GM12878 (cell line): ENCODE results near the gene YY1. TPM values are rescaled to one million over a fixed set of nuclear protein-coding genes. Genes with fewer than 3 reads are reported as not detected.

Experiments
- ATAC-seq: fragments of 200-7000 bp; cut with Tn5 transposase; 3 replicates; pipeline ENCODE4 v1.9.1; 2020; ENCODE audit warnings: mild to moderate bottlenecking, moderate library complexity
- BruUV-seq: library from RNA; stranded (reverse); fragments of 400-500 nt; replicated peaks from 2 replicates; lab custom pipeline; 2021; lab: Mats Ljungman, UMichigan
- CTCF ChIA-PET: fragments of 300-600 bp; sonication (Branson Sonifier 250); formaldehyde crosslinking; extraction: SDS; loops from one replicate; lab custom pipeline; 2021; ENCODE audit warnings: inconsistent platforms; lab: Yijun Ruan, JAX
- POLR2A ChIA-PET: fragments of 350-600 bp; formaldehyde crosslinking; extraction: SDS; loops from one replicate; lab custom pipeline; 2021; ENCODE audit warnings: inconsistent platforms; lab: Charles Lee
- RAD21 ChIA-PET: fragments of 300-600 bp; sonication (Branson Sonifier 250); formaldehyde crosslinking; loops from one replicate; lab custom pipeline; 2023; ENCODE audit warnings: antibody characterized with exemption; ENCODE audit not compliant: unreplicated experiment; lab: Charles Lee
- SMC1A ChIA-PET: fragments of 300-600 bp; sonication (Branson Sonifier 250); formaldehyde crosslinking; loops from one replicate; lab custom pipeline; 2023; ENCODE audit not compliant: unreplicated experiment, uncharacterized antibody; lab: Charles Lee
- DNase-seq: peaks from one replicate; pipeline ENCODE4 v3.0.0-alpha.2; 2011; ENCODE audit warnings: low read depth, low spot score
- FAIRE-seq: peaks from 3 replicates; lab custom pipeline; 2011; peaks lifted over from hg19 to GRCh38; lab: Jason Lieb, UNC
- H2AFZ ChIP-seq: 2 replicates; pipeline ENCODE4 v1.6.0; 2011; ENCODE audit warnings: low read depth, low read length, control low read depth; ENCODE audit not compliant: control insufficient read depth
- H3K27ac ChIP-seq: 2 replicates; pipeline ENCODE4 v1.5.1; 2011; ENCODE audit warnings: control low read depth; ENCODE audit not compliant: control insufficient read depth, insufficient read depth
- H3K27me3 ChIP-seq, 2 experiments: replicated peaks in 1 of 2; 2 replicates each; pipeline versions ENCODE4 v1.6.0 to v1.6.1; 2011; ENCODE audit warnings: low read length in 1 of 2; ENCODE audit not compliant: control insufficient read depth in 2 of 2, insufficient read depth in 2 of 2
- H3K36me3 ChIP-seq, 2 experiments: 2 replicates each; pipeline ENCODE4 v1.5.1; 2011; ENCODE audit warnings: low read length in 1 of 2; ENCODE audit not compliant: control insufficient read depth in 2 of 2, insufficient read depth in 2 of 2
- H3K4me1 ChIP-seq: 2 replicates; pipeline ENCODE4 v1.6.1; 2011; ENCODE audit warnings: mild to moderate bottlenecking, low read length, moderate library complexity, mixed read lengths; ENCODE audit not compliant: control insufficient read depth, insufficient read depth
- H3K4me2 ChIP-seq: 2 replicates; pipeline ENCODE4 v1.6.0; 2011; ENCODE audit warnings: control low read depth; ENCODE audit not compliant: control insufficient read depth, insufficient read depth
- H3K4me3 ChIP-seq: fragments of 200-600 bp; sonication (generic); 2 replicates; pipeline ENCODE4 v1.5.1; 2016
- H3K79me2 ChIP-seq: 2 replicates; pipeline ENCODE4 v1.6.0; 2011; ENCODE audit warnings: low read length; ENCODE audit not compliant: control insufficient read depth, insufficient read depth
- H3K9ac ChIP-seq: 2 replicates; pipeline ENCODE4 v1.8.0; 2011; ENCODE audit warnings: low read length, control low read depth, mixed read lengths; ENCODE audit not compliant: control insufficient read depth, insufficient read depth
- H3K9me3 ChIP-seq: replicated peaks from 3 replicates; pipeline ENCODE4 v1.5.1; 2011; ENCODE audit warnings: mild to moderate bottlenecking, low read length; ENCODE audit not compliant: control insufficient read depth, insufficient read depth
- H4K20me1 ChIP-seq: 2 replicates; pipeline ENCODE4 v1.6.0; 2011; ENCODE audit not compliant: control insufficient read depth, insufficient read depth
- CHD2 ChIP-seq: IDR thresholded peaks from 2 replicates; pipeline ENCODE4 v1.6.1; 2011; ENCODE audit warnings: low read depth, low read length, improper control_type of control experiment, borderline replicate concordance
- ESRRA ChIP-seq: IDR thresholded peaks from 2 replicates; pipeline ENCODE4 v1.6.1; 2012; ENCODE audit warnings: mild to moderate bottlenecking, low read length, improper control_type of control experiment
- IKZF2 ChIP-seq, 2 experiments: fragments of 450-650 bp; IDR thresholded peaks; 2 replicates each; pipeline ENCODE4 v1.6.1; 2017; ENCODE audit warnings: mild to moderate bottlenecking in 2 of 2, moderate library complexity in 2 of 2
- IRF4 ChIP-seq: IDR thresholded peaks from 2 replicates; pipeline ENCODE4 v1.6.1; 2011; ENCODE audit warnings: low read depth, low read length
- MYB ChIP-seq: fragments of 150-350 bp; IDR thresholded peaks from 2 replicates; pipeline ENCODE4 v1.6.1; 2014; ENCODE audit warnings: mild to moderate bottlenecking, low read depth, low read length, borderline replicate concordance
- NFYB ChIP-seq: IDR thresholded peaks from 2 replicates; pipeline ENCODE4 v1.6.1; 2011; ENCODE audit warnings: low read depth, mild to moderate bottlenecking, low read length, improper control_type of control experiment, moderate library complexity; ENCODE audit not compliant: insufficient read depth
- PKNOX1 ChIP-seq: fragments of 450-650 bp; IDR thresholded peaks from 2 replicates; pipeline ENCODE4 v1.6.1; 2016; ENCODE audit warnings: mild to moderate bottlenecking
- POU2F2 ChIP-seq: IDR thresholded peaks from 3 replicates; pipeline ENCODE4 v1.6.1; 2011; ENCODE audit warnings: low read depth, mild to moderate bottlenecking, low read length, borderline replicate concordance
- SPI1 ChIP-seq: IDR thresholded peaks from 2 replicates; pipeline ENCODE4 v1.6.1; 2011; ENCODE audit warnings: low read depth, mild to moderate bottlenecking, low read length, moderate library complexity, borderline replicate concordance; ENCODE audit not compliant: insufficient read depth
- SREBF1 ChIP-seq: IDR thresholded peaks from 2 replicates; pipeline ENCODE4 v1.6.1; 2012; ENCODE audit warnings: mild to moderate bottlenecking, low read length
- TCF12 ChIP-seq: IDR thresholded peaks from 2 replicates; pipeline ENCODE4 v1.6.1; 2011; ENCODE audit warnings: low read depth, mild to moderate bottlenecking, low read length
- YY1 ChIP-seq: IDR thresholded peaks from 2 replicates; pipeline ENCODE4 v1.6.1; 2011; ENCODE audit warnings: low read depth, mild to moderate bottlenecking, low read length
- ZNF207 ChIP-seq: fragments of 450-650 bp; IDR thresholded peaks from 2 replicates; pipeline ENCODE4 v1.6.1; 2014; ENCODE audit warnings: antibody characterized with exemption, mild to moderate bottlenecking, borderline replicate concordance
- WGBS: methylation state at CpG from one replicate; pipeline ENCODE4 v1.1.6; 2016; ENCODE audit warnings: low lambda C conversion rate; ENCODE audit not compliant: insufficient replicate concordance, insufficient coverage; ENCODE audit errors: missing lambda C conversion rate; 5-methylcytosine and 5-hydroxymethylcytosine counted together
- in situ Hi-C: fragments of 300-500 bp; cut with MboI; formaldehyde crosslinking; loops from 9 replicates; pipeline ENCODE4 v1.14.3; 2018; ENCODE audit warnings: mixed read lengths
- intact Hi-C: fragments of 100-400 bp; cut with micrococcal nuclease; formaldehyde crosslinking; loops from one replicate; pipeline ENCODE4 v1.14.2; 2022; ENCODE audit not compliant: unreplicated experiment
- polyA plus RNA-seq, 11 experiments: library from polyadenylated mRNA; depleted of rRNA in 4 of 11; unstranded in 6 of 11; stranded (reverse) in 5 of 11; fragments of >200 nt; fragmentation: Nextera tagmentation in 4 of 11; fragmentation: Illumina TruSeq in 1 of 11; extraction: Ambion mirVana in 4 of 11; extraction: Trizol in 1 of 11; gene quantifications; 1 replicate in 1 of 11; 2 replicates in 10 of 11; pipeline versions ENCODE4 v1.2.1 to v1.2.3, GENCODE V29; 2011 to 2016; ENCODE audit warnings: inconsistent platforms in 2 of 11, missing spikeins in 2 of 11, low read depth in 1 of 11
- total RNA-seq, 4 experiments: library from RNA; depleted of rRNA in 3 of 4; stranded (reverse); fragments of >200 nt in 3 of 4; fragmentation: Illumina TruSeq in 1 of 4; extraction: Trizol in 1 of 4; gene quantifications; 2 replicates each; pipeline versions ENCODE4 v1.2.1 to v1.2.3, GENCODE V29; 2013 to 2021
- TF ChIP-seq, protein P1 (sequence below): IDR thresholded peaks from 2 replicates; pipeline ENCODE4 v1.6.1; 2011; ENCODE audit warnings: borderline replicate concordance, low read depth, mild to moderate bottlenecking, moderate library complexity, low read length; ENCODE audit not compliant: insufficient read depth, poor library complexity, severe bottlenecking

YY1 gene
- total and polyA plus RNA-seq, 10 of the 15 experiments (the other 5 are each of a cell fraction or from before 2014, with no cell fraction given): 23.7 to 74.0 (median 39.9) TPM

DNA sequence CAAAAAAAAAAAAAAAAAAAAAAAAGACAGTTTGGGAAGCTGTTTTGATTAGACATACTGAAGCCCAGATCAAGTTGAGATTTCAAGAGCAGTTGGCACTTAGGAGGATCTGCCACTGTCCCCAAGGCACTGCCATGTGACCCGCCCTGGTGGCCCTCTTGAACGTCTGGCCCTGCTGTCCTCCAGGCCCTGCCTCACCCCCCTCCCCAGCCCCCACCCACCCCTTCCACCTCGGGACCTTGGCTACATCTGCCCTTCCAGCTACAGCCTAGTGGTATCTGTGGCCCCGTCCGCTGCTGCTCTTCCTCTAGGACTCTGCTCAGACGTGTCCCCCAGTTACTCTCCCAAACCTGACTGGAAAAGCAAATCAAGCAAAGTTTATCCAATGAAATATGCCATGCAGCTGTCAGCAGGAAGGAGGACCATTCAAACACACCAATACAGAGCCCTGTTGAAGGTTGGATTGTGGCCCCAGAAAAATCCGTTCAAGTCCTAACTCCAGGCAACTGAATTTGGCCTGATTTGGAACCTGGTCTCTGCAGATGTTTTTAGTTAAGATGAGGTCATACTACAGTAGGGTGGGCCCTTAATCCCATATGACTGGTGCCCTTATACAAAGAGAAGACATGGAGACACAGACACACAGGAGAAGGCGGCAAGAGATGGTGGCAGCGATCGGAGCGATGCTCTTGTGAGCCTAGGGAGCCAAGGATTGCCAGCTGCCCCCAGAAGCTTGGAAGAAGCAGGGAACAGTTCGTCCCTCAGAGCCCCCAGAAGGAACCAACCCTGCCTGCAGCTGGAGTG is 49.6 kb downstream of the YY1 start:
- ChIA-PET POLR2A (interaction anchor here (0.6 kb wide), 1 partner anchor 53 kb away, joined by 8 read pairs; no protein-coding TSS in a partner anchor), RAD21 (no interaction called here), CTCF (interaction anchor here (1.2 to 2.4 kb wide), 3 partner anchors 9 to 89 kb away, joined by 3 to 12 read pairs (median 3); no protein-coding TSS in a partner anchor), SMC1A (no interaction called here)
- no peaks in the 10 kb centered on the region for H3K79me2 ChIP-seq
- H3K4me1 ChIP-seq: no peaks in the 10 kb centered on the region
- DNase-seq (no peak), ATAC-seq (no peak), FAIRE-seq (no peak)
- BruUV-seq: no TSS peak
- no peak overlapping the region for H2AFZ ChIP-seq
- H3K27me3 ChIP-seq: no peaks in the 10 kb centered on the region
- no peaks in the 10 kb centered on the region for H4K20me1 ChIP-seq
- H3K36me3 ChIP-seq: no peaks in the 10 kb centered on the region
- no peak overlapping the region for H3K4me3 ChIP-seq
- intact Hi-C loops (no loop called here), in situ Hi-C loops (loop anchor here (10.0 kb wide), 1 partner anchor 356 kb away; no protein-coding TSS in a partner anchor)
- 74% methylated on average over 12 of the region's 12 CpGs for WGBS
- no peak overlapping the region for H3K4me2 ChIP-seq
- no peak overlapping the region for H3K27ac ChIP-seq
- no peak for TF ChIP-seq ESRRA
- no peak for TF ChIP-seq SPI1
- no peak for TF ChIP-seq TCF12
- no peak for TF ChIP-seq PKNOX1
- no peak for TF ChIP-seq CHD2
- no peak for TF ChIP-seq MYB
- no peak for TF ChIP-seq IKZF2 (IDR thresholded peaks at IDR 0.05)
- TF ChIP-seq IRF4: no peak
- no peak for TF ChIP-seq POU2F2
- no peak for TF ChIP-seq SREBF1
- no peak for TF ChIP-seq ZNF207
- TF ChIP-seq YY1: no peak
- TF ChIP-seq, protein P1, sequence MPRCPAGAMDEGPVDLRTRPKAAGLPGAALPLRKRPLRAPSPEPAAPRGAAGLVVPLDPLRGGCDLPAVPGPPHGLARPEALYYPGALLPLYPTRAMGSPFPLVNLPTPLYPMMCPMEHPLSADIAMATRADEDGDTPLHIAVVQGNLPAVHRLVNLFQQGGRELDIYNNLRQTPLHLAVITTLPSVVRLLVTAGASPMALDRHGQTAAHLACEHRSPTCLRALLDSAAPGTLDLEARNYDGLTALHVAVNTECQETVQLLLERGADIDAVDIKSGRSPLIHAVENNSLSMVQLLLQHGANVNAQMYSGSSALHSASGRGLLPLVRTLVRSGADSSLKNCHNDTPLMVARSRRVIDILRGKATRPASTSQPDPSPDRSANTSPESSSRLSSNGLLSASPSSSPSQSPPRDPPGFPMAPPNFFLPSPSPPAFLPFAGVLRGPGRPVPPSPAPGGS: no peak
- no peak for TF ChIP-seq NFYB
- no peaks in the 10 kb centered on the region for H3K9me3 ChIP-seq
- H3K9ac ChIP-seq: no peak overlapping the region
